ENCODE measurements around the gene GPR150. TPM values are rescaled to one million over a fixed set of nuclear protein-coding genes. Genes with fewer than 3 reads are reported as not detected.

GPR150 gene
- total RNA-seq, 3 donors from 2014 or later (not counting 1 experiment from before 2014, with no cell fraction given) = 0.63 to 0.97 (median 0.89) TPM

- no peak overlapping the region for H3K4me3 ChIP-seq (ENCODE audit: low read length)
- no peaks in the 10 kb centered on the region for H3K27me3 Mint-ChIP-seq (ENCODE audit: low read depth in 2 of 2)
- no peaks in the 10 kb centered on the region for H3K9me3 Mint-ChIP-seq
- H3K4me1 ChIP-seq (ENCODE audit: control insufficient read depth, insufficient read depth, low read length) = no peaks in the 10 kb centered on the region
- intact Hi-C loops (cut with micrococcal nuclease) = no loop called here
- ATAC-seq (no peak), DNase-seq (no peak)
- no peaks in the 10 kb centered on the region for H3K9me3 ChIP-seq (ENCODE audit: control insufficient read depth, insufficient read depth, low read length)
- no peak overlapping the region for H3K27ac Mint-ChIP-seq
- no peaks in the 10 kb centered on the region for H3K4me1 Mint-ChIP-seq
- H3K36me3 ChIP-seq (ENCODE audit: control insufficient read depth, insufficient read depth, low read length) = peaks cover 5% of the 10 kb centered on the region
- H3K27me3 ChIP-seq (ENCODE audit: control insufficient read depth, insufficient read depth, low read length) = no peaks in the 10 kb centered on the region
- H3K36me3 Mint-ChIP-seq = peaks cover 9% of the 10 kb centered on the region
- WGBS (ENCODE audit: insufficient coverage) = 100% methylated on average over 1 of the region's 1 CpG
- TF ChIP-seq, protein P1, sequence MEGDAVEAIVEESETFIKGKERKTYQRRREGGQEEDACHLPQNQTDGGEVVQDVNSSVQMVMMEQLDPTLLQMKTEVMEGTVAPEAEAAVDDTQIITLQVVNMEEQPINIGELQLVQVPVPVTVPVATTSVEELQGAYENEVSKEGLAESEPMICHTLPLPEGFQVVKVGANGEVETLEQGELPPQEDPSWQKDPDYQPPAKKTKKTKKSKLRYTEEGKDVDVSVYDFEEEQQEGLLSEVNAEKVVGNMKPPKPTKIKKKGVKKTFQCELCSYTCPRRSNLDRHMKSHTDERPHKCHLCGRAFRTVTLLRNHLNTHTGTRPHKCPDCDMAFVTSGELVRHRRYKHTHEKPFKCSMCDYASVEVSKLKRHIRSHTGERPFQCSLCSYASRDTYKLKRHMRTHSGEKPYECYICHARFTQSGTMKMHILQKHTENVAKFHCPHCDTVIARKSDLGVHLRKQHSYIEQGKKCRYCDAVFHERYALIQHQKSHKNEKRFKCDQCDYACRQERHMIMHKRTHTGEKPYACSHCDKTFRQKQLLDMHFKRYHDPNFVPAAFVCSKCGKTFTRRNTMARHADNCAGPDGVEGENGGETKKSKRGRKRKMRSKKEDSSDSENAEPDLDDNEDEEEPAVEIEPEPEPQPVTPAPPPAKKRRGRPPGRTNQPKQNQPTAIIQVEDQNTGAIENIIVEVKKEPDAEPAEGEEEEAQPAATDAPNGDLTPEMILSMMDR (IDR thresholded peaks at IDR 0.05) = no peak
- no peak overlapping the region for H3K4me3 Mint-ChIP-seq
- no peak overlapping the region for H3K27ac ChIP-seq (ENCODE audit: low read length)
Measured at GRCh38 chr5:95652849-95653248, 33.0 kb downstream of the GPR150 start.

GRCh38 chr5:95654196-95654595 lies 34.3 kb downstream of the GPR150 start:
- Histone ChIP-seq H3K27ac (ENCODE audit: low read length) (no peak overlapping the region), H3K4me3 (ENCODE audit: low read length) (no peak overlapping the region), H3K36me3 (ENCODE audit: control insufficient read depth, insufficient read depth, low read length) (peaks cover 5% of the 10 kb centered on the region), H3K27me3 (ENCODE audit: control insufficient read depth, insufficient read depth, low read length) (no peaks in the 10 kb centered on the region), H3K9me3 (ENCODE audit: control insufficient read depth, insufficient read depth, low read length) (no peaks in the 10 kb centered on the region), H3K4me1 (ENCODE audit: control insufficient read depth, insufficient read depth, low read length) (no peaks in the 10 kb centered on the region)
- Mint-ChIP-seq H3K4me1 (no peaks in the 10 kb centered on the region), H3K27me3 (ENCODE audit: low read depth in 2 of 2) (no peaks in the 10 kb centered on the region), H3K27ac (no peak overlapping the region), H3K36me3 (peaks cover 9% of the 10 kb centered on the region), H3K9me3 (no peaks in the 10 kb centered on the region), H3K4me3 (no peak overlapping the region)
- intact Hi-C loops (cut with micrococcal nuclease) = no loop called here
- TF ChIP-seq, protein P1 (IDR thresholded peaks at IDR 0.05) = no peak
- WGBS (ENCODE audit: insufficient coverage) = 100% methylated on average over 2 of the region's 3 CpGs
- DNase-seq = no peak
- ATAC-seq = no peak

DNA sequence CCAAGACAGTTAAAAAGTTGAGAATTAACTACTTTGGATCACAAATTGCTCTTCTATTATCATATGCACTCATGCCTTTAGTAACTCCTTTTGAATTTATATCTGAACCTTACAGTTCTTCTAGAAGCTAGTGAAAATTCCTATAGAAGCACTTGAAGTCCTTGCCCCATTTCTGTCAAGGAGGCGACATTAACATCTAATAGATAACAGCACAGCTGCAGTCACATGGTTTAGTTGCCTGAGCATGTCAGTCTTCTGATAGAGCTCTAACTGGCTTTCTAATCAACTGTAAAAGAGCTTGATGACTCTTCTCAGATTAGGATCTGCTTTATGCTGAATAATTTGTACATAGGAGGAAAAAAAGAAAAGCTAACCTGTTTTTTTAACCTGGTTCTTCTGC lies 35.7 kb downstream of the GPR150 start:
- Mint-ChIP-seq H3K36me3 (peaks cover 9% of the 10 kb centered on the region), H3K4me3 (no peak overlapping the region), H3K27ac (no peak overlapping the region), H3K27me3 (ENCODE audit: low read depth in 2 of 2) (no peaks in the 10 kb centered on the region), H3K9me3 (no peaks in the 10 kb centered on the region), H3K4me1 (no peaks in the 10 kb centered on the region)
- Histone ChIP-seq H3K9me3 (ENCODE audit: control insufficient read depth, insufficient read depth, low read length) (no peaks in the 10 kb centered on the region), H3K4me3 (ENCODE audit: low read length) (no peak overlapping the region), H3K4me1 (ENCODE audit: control insufficient read depth, insufficient read depth, low read length) (no peaks in the 10 kb centered on the region), H3K27me3 (ENCODE audit: control insufficient read depth, insufficient read depth, low read length) (no peaks in the 10 kb centered on the region), H3K27ac (ENCODE audit: low read length) (no peak overlapping the region), H3K36me3 (ENCODE audit: control insufficient read depth, insufficient read depth, low read length) (peaks cover 5% of the 10 kb centered on the region)
- WGBS (ENCODE audit: insufficient coverage) = 86% methylated on average over 1 of the region's 1 CpG
- DNase-seq (no peak), ATAC-seq (no peak)
- intact Hi-C loops (cut with micrococcal nuclease) = no loop called here
- TF ChIP-seq, protein P1 (IDR thresholded peaks at IDR 0.05) = no peak

GRCh38 chr5:95660060-95660459 lies 40.2 kb downstream of the GPR150 start:
- Histone ChIP-seq H3K27me3 (ENCODE audit: control insufficient read depth, insufficient read depth, low read length) (no peaks in the 10 kb centered on the region), H3K4me3 (ENCODE audit: low read length) (no peak overlapping the region), H3K9me3 (ENCODE audit: control insufficient read depth, insufficient read depth, low read length) (no peaks in the 10 kb centered on the region), H3K36me3 (ENCODE audit: control insufficient read depth, insufficient read depth, low read length) (no peaks in the 10 kb centered on the region), H3K27ac (ENCODE audit: low read length) (no peak overlapping the region), H3K4me1 (ENCODE audit: control insufficient read depth, insufficient read depth, low read length) (no peaks in the 10 kb centered on the region)
- Mint-ChIP-seq H3K4me3 (no peak overlapping the region), H3K27ac (no peak overlapping the region), H3K27me3 (ENCODE audit: low read depth in 2 of 2) (no peaks in the 10 kb centered on the region), H3K9me3 (no peaks in the 10 kb centered on the region), H3K36me3 (peaks cover 8% of the 10 kb centered on the region), H3K4me1 (no peaks in the 10 kb centered on the region)
- TF ChIP-seq, protein P1 (IDR thresholded peaks at IDR 0.05) = no peak
- 100% methylated on average over 1 of the region's 2 CpGs for WGBS (ENCODE audit: insufficient coverage)
- ATAC-seq (no peak), DNase-seq (no peak)
- intact Hi-C loops (cut with micrococcal nuclease) = no loop called here
